ENCODE data around the gene VASN.

The VASN gene

GRCh38 chr16:4412159-4412558, 40.5 kb downstream of the VASN start:
- Histone ChIP-seq H3K36me3 (peaks cover 69% of the 10 kb centered on the region), H3K27me3 (no peaks in the 10 kb centered on the region)

GRCh38 chr16:4412854-4413253, 41.2 kb downstream of the VASN start:
- H3K27ac ChIP-seq: no peak overlapping the region
- H3K4me1 ChIP-seq (ENCODE audit: control insufficient read depth in 1 of 2, insufficient read depth in 1 of 2, low read depth in 1 of 2, low read length in 1 of 2): peaks cover 27% of the 10 kb centered on the region in 2 experiments
- no peak for TF ChIP-seq CTCF (IDR thresholded peaks at IDR 0.05)
- H3K27me3 ChIP-seq: no peaks in the 10 kb centered on the region
- H3K36me3 ChIP-seq: peaks cover 62% of the 10 kb centered on the region
- H3K4me3 ChIP-seq (ENCODE audit: low read depth in 1 of 2, low read length in 1 of 2): no peak overlapping the region
- H3K9me3 ChIP-seq: no peaks in the 10 kb centered on the region

More at GRCh38 chr16:4412159-4412558, 40.5 kb downstream of the VASN start:
- no peak overlapping the region for H3K4me3 ChIP-seq (ENCODE audit: low read depth in 1 of 2, low read length in 1 of 2)
- H3K27ac ChIP-seq: no peak overlapping the region
- TF ChIP-seq CTCF (IDR thresholded peaks at IDR 0.05): no peak
- no peaks in the 10 kb centered on the region for H3K9me3 ChIP-seq
- H3K4me1 ChIP-seq (ENCODE audit: control insufficient read depth in 1 of 2, insufficient read depth in 1 of 2, low read depth in 1 of 2, low read length in 1 of 2): peaks cover 27% of the 10 kb centered on the region in 2 experiments

- Histone ChIP-seq H3K9me3 (no peaks in the 10 kb centered on the region), H3K4me3 (ENCODE audit: low read depth in 1 of 2, low read length in 1 of 2) (peak overlapping the region; percentile 92 to 99), H3K4me1 (ENCODE audit: control insufficient read depth in 1 of 2, insufficient read depth in 1 of 2, low read depth in 1 of 2, low read length in 1 of 2) (peaks cover 27% of the 10 kb centered on the region in 2 experiments), H3K27ac (peak overlapping the region; percentile 99), H3K36me3 (peaks cover 47% of the 10 kb centered on the region), H3K27me3 (no peaks in the 10 kb centered on the region)
- no peak for TF ChIP-seq CTCF (IDR thresholded peaks at IDR 0.05)
These were observed 42.7 kb downstream of the VASN start for GRCh38 chr16:4414187-4414917.

- Histone ChIP-seq H3K27me3 (no peaks in the 10 kb centered on the region), H3K9me3 (no peaks in the 10 kb centered on the region), H3K27ac (peak overlapping the region; percentile 99), H3K4me1 (ENCODE audit: control insufficient read depth in 1 of 2, insufficient read depth in 1 of 2, low read depth in 1 of 2, low read length in 1 of 2) (peaks cover 27% of the 10 kb centered on the region in 2 experiments), H3K36me3 (peaks cover 34% of the 10 kb centered on the region), H3K4me3 (ENCODE audit: low read depth in 1 of 2, low read length in 1 of 2) (peak overlapping the region; percentile 92 to 99)
- TF ChIP-seq CTCF (IDR thresholded peaks at IDR 0.05): peak; percentile 59
These were observed 44.0 kb downstream of the VASN start for GRCh38 chr16:4415538-4416199.

GRCh38 chr16:4416200-4417032, 44.8 kb downstream of the VASN start, which contains the start of gene CORO7:
Gene CORO7, minus strand, starts transcription at chr16:4416596. Its CDS starts 78 bp downstream, at chr16:4416518.
- H3K4me1 ChIP-seq (ENCODE audit: control insufficient read depth in 1 of 2, insufficient read depth in 1 of 2, low read depth in 1 of 2, low read length in 1 of 2): peaks cover 27% of the 10 kb centered on the region in 2 experiments
- peaks cover 26% of the 10 kb centered on the region for H3K36me3 ChIP-seq
- H3K9me3 ChIP-seq: no peaks in the 10 kb centered on the region
- peak within 1 kb of the TSS; percentile 99 for H3K27ac ChIP-seq
- H3K4me3 ChIP-seq (ENCODE audit: low read depth in 1 of 2, low read length in 1 of 2): peak within 1 kb of the TSS; percentile 92 to 99
- TF ChIP-seq CTCF (IDR thresholded peaks at IDR 0.05): peak; percentile 65
- no peaks in the 10 kb centered on the region for H3K27me3 ChIP-seq

Data from neutrophil (primary cell).